ENCODE data around the gene GOPC. TPM values are rescaled to one million over a fixed set of nuclear protein-coding genes. Genes with fewer than 3 reads are reported as not detected.

Gene GOPC
- total RNA-seq, 2 donors from 2014 or later = 28.4 to 30.3 TPM

- no peak overlapping the region for H3K27ac Mint-ChIP-seq
- Histone ChIP-seq H3K27ac (ENCODE audit: low read depth, low read length) (no peak overlapping the region), H3K9ac (ENCODE audit: extremely low read depth, low read length, poor library complexity, severe bottlenecking) (no peak overlapping the region), H3K9me3 (ENCODE audit: control insufficient read depth, low read length) (peaks cover 30% of the 10 kb centered on the region), H3K4me3 (ENCODE audit: low read length) (peak overlapping the region; percentile 13), H3K4me1 (ENCODE audit: control insufficient read depth, insufficient read depth, low read length) (no peaks in the 10 kb centered on the region), H3K36me3 (ENCODE audit: control insufficient read depth, insufficient read depth, low read length) (peaks cover 36% of the 10 kb centered on the region), H3K27me3 (ENCODE audit: control insufficient read depth, insufficient read depth, low read length, poor library complexity, severe bottlenecking) (no peaks in the 10 kb centered on the region)
- 100% methylated on average over 1 of the region's 2 CpGs; no CpG with 5 or more reads in 1 of the 2 experiments for WGBS, 2 experiments (ENCODE audit: insufficient coverage in 1 of 2, insufficient read length in 1 of 2)
- peaks cover 11% of the 10 kb centered on the region for H3K4me1 Mint-ChIP-seq
- no peak overlapping the region for H3K4me3 Mint-ChIP-seq
- peaks cover 48% of the 10 kb centered on the region for H3K36me3 Mint-ChIP-seq (ENCODE audit: low read depth)
- no peaks in the 10 kb centered on the region for H3K27me3 Mint-ChIP-seq (ENCODE audit: insufficient read depth)
- DNase-seq = no peak
- H3K9me3 Mint-ChIP-seq = peaks cover 28% of the 10 kb centered on the region
- no peak for TF ChIP-seq CTCF (conservative IDR thresholded peaks at IDR 0.05)
Observed at GRCh38 chr6:117597755-117598154, 4.6 kb downstream of the GOPC start.

- Mint-ChIP-seq H3K27me3 (ENCODE audit: insufficient read depth) (no peaks in the 10 kb centered on the region), H3K27ac (no peak overlapping the region), H3K4me3 (no peak overlapping the region), H3K9me3 (peaks cover 30% of the 10 kb centered on the region), H3K36me3 (ENCODE audit: low read depth) (peaks cover 52% of the 10 kb centered on the region), H3K4me1 (no peaks in the 10 kb centered on the region)
- Histone ChIP-seq H3K27me3 (ENCODE audit: control insufficient read depth, insufficient read depth, low read length, poor library complexity, severe bottlenecking) (no peaks in the 10 kb centered on the region), H3K4me1 (ENCODE audit: control insufficient read depth, insufficient read depth, low read length) (no peaks in the 10 kb centered on the region), H3K27ac (ENCODE audit: low read depth, low read length) (no peak overlapping the region), H3K9me3 (ENCODE audit: control insufficient read depth, low read length) (peaks cover 30% of the 10 kb centered on the region), H3K9ac (ENCODE audit: extremely low read depth, low read length, poor library complexity, severe bottlenecking) (no peak overlapping the region), H3K4me3 (ENCODE audit: low read length) (no peak overlapping the region), H3K36me3 (ENCODE audit: control insufficient read depth, insufficient read depth, low read length) (peaks cover 38% of the 10 kb centered on the region)
- TF ChIP-seq CTCF (conservative IDR thresholded peaks at IDR 0.05) = no peak
- DNase-seq = no peak
- WGBS, 2 experiments (ENCODE audit: insufficient coverage in 1 of 2, insufficient read length in 1 of 2) = 98 to 100% methylated on average over 1 to 2 of the region's 2 CpGs
Observed at GRCh38 chr6:117595099-117595923, 7.0 kb downstream of the GOPC start.

- WGBS, 2 experiments (ENCODE audit: insufficient coverage in 1 of 2, insufficient read length in 1 of 2) = 90% methylated on average over 3 of the region's 3 CpGs
- H3K4me3 ChIP-seq (ENCODE audit: low read length) = no peak overlapping the region
- no peak for DNase-seq
- H3K36me3 ChIP-seq (ENCODE audit: control insufficient read depth, insufficient read depth, low read length) = peaks cover 35% of the 10 kb centered on the region
- Mint-ChIP-seq H3K27ac (no peak overlapping the region), H3K4me1 (no peaks in the 10 kb centered on the region), H3K27me3 (ENCODE audit: insufficient read depth) (no peaks in the 10 kb centered on the region), H3K9me3 (peaks cover 25% of the 10 kb centered on the region), H3K4me3 (no peak overlapping the region), H3K36me3 (ENCODE audit: low read depth) (peaks cover 48% of the 10 kb centered on the region)
- no peak overlapping the region for H3K27ac ChIP-seq (ENCODE audit: low read depth, low read length)
- H3K4me1 ChIP-seq (ENCODE audit: control insufficient read depth, insufficient read depth, low read length) = no peaks in the 10 kb centered on the region
- H3K9me3 ChIP-seq (ENCODE audit: control insufficient read depth, low read length) = peaks cover 29% of the 10 kb centered on the region
- no peak overlapping the region for H3K9ac ChIP-seq (ENCODE audit: extremely low read depth, low read length, poor library complexity, severe bottlenecking)
- H3K27me3 ChIP-seq (ENCODE audit: control insufficient read depth, insufficient read depth, low read length, poor library complexity, severe bottlenecking) = no peaks in the 10 kb centered on the region
- TF ChIP-seq CTCF (conservative IDR thresholded peaks at IDR 0.05) = no peak
Observed at GRCh38 chr6:117592983-117593759, 9.1 kb downstream of the GOPC start.
